Neural progenitor cell (in vitro differentiated cells): Measurements from ENCODE around the gene EYS. TPM values are rescaled to one million over a fixed set of nuclear protein-coding genes. Genes with fewer than 3 reads are reported as not detected.

ENCODE experiments used
- DNase-seq: peaks from one replicate; pipeline ENCODE4 v3.0.0-alpha.2; 2016; ENCODE audit warnings: low spot score
- H2AFZ ChIP-seq: fragments of 200-600 bp; sonication (generic); replicated peaks from 2 replicates; pipeline ENCODE4 v1.6.1; 2016; ENCODE audit warnings: antibody characterized with exemption
- H3F3A ChIP-seq: fragments of 200-600 bp; sonication (generic); 2 replicates; pipeline ENCODE4 v1.6.1; 2016; ENCODE audit warnings: antibody characterized with exemption, low read depth
- H3K27ac ChIP-seq: fragments of 200-600 bp; sonication (generic); 2 replicates; pipeline ENCODE4 v1.5.1; 2016; ENCODE audit warnings: mild to moderate bottlenecking
- H3K27me3 ChIP-seq: fragments of 200-600 bp; sonication (generic); 2 replicates; pipeline ENCODE4 v1.6.1; 2016; ENCODE audit warnings: mild to moderate bottlenecking, moderate library complexity
- H3K36me3 ChIP-seq: fragments of 200-600 bp; sonication (generic); 2 replicates; pipeline ENCODE4 v1.5.1; 2016
- H3K4me1 ChIP-seq: fragments of 200-600 bp; sonication (generic); 2 replicates; pipeline ENCODE4 v1.6.1; 2016; ENCODE audit warnings: mixed run types
- H3K4me2 ChIP-seq: fragments of 200-600 bp; sonication (generic); 2 replicates; pipeline ENCODE4 v1.6.1; 2016
- H3K4me3 ChIP-seq: fragments of 200-600 bp; sonication (generic); 2 replicates; pipeline ENCODE4 v1.5.1; 2016
- H3K79me2 ChIP-seq: fragments of 200-600 bp; sonication (generic); 2 replicates; pipeline ENCODE4 v1.6.1; 2016; ENCODE audit warnings: low read depth
- H3K9ac ChIP-seq: fragments of 200-600 bp; sonication (generic); 2 replicates; pipeline ENCODE4 v1.6.1; 2016
- H3K9me3 ChIP-seq: fragments of 200-600 bp; sonication (generic); 2 replicates; pipeline ENCODE4 v1.5.1; 2016; ENCODE audit warnings: low read depth
- H4K20me1 ChIP-seq: fragments of 200-600 bp; sonication (generic); 2 replicates; pipeline ENCODE4 v1.6.1; 2016; ENCODE audit warnings: low read depth
- H3K27ac Mint-ChIP-seq: 3 replicates; pipeline ENCODE4 v1.8.0; 2021; ENCODE audit warnings: mixed read lengths
- H3K27me3 Mint-ChIP-seq: 2 replicates; pipeline ENCODE4 v1.8.0; 2022; ENCODE audit warnings: low read depth, mild to moderate bottlenecking, inconsistent platforms, moderate library complexity, mixed read lengths; ENCODE audit not compliant: insufficient read depth
- H3K36me3 Mint-ChIP-seq: 3 replicates; pipeline ENCODE4 v1.8.0; 2021; ENCODE audit warnings: mixed read lengths
- H3K4me1 Mint-ChIP-seq: 3 replicates; pipeline ENCODE4 v1.8.0; 2021; ENCODE audit warnings: mixed read lengths
- H3K4me3 Mint-ChIP-seq: 3 replicates; pipeline ENCODE4 v1.8.0; 2021; ENCODE audit warnings: mild to moderate bottlenecking, moderate library complexity, mixed read lengths
- H3K9me3 Mint-ChIP-seq: 3 replicates; pipeline ENCODE4 v1.8.0; 2020; ENCODE audit warnings: mixed read lengths
- CTCF ChIP-seq: fragments of 200-600 bp; sonication (generic); IDR thresholded peaks from 2 replicates; pipeline ENCODE4 v1.5.1; 2017; ENCODE audit warnings: antibody characterized with exemption, mild to moderate bottlenecking
- EZH2 ChIP-seq: fragments of 200-600 bp; sonication (generic); IDR thresholded peaks from 2 replicates; pipeline ENCODE4 v1.6.1; 2017; ENCODE audit warnings: antibody characterized with exemption, mild to moderate bottlenecking, moderate library complexity
- EZH2phosphoT487 ChIP-seq: fragments of 200-600 bp; sonication (generic); IDR thresholded peaks from 2 replicates; pipeline ENCODE4 v1.6.1; 2017; ENCODE audit warnings: antibody characterized with exemption
- total RNA-seq: library from RNA; depleted of rRNA; stranded (reverse); fragments of >200 nt; gene quantifications from 2 replicates; pipeline ENCODE4 v1.2.3, GENCODE V29; 2015; ENCODE audit warnings: low replicate concordance

Gene EYS
- total RNA-seq, 1 donor from 2014 or later, result not detected

GRCh38 chr6:64712606-64713005, 994.4 kb downstream of the EYS start:
- H3K4me1 ChIP-seq, result peaks cover 5% of the 10 kb centered on the region
- H3K4me2 ChIP-seq, result no peak overlapping the region
- H3K36me3 ChIP-seq, result no peaks in the 10 kb centered on the region
- no peak overlapping the region for H2AFZ ChIP-seq
- no peaks in the 10 kb centered on the region for H4K20me1 ChIP-seq
- H3K36me3 Mint-ChIP-seq, result no peaks in the 10 kb centered on the region
- H3K9me3 ChIP-seq, result no peaks in the 10 kb centered on the region
- H3K27ac ChIP-seq, result no peak overlapping the region
- H3K4me3 ChIP-seq, result no peak overlapping the region
- H3K4me1 Mint-ChIP-seq, result peaks cover 9% of the 10 kb centered on the region
- no peak overlapping the region for H3K4me3 Mint-ChIP-seq
- no peak for DNase-seq
- no peaks in the 10 kb centered on the region for H3F3A ChIP-seq
- no peaks in the 10 kb centered on the region for H3K79me2 ChIP-seq
- H3K9ac ChIP-seq, result no peak overlapping the region
- no peaks in the 10 kb centered on the region for H3K27me3 ChIP-seq
- no peaks in the 10 kb centered on the region for H3K9me3 Mint-ChIP-seq
- no peak overlapping the region for H3K27ac Mint-ChIP-seq
- no peaks in the 10 kb centered on the region for H3K27me3 Mint-ChIP-seq
- TF ChIP-seq EZH2 (no peak), EZH2phosphoT487 (no peak), CTCF (no peak)

GRCh38 chr6:64703922-64704321, 1003.1 kb downstream of the EYS start:
- H3K27me3 Mint-ChIP-seq, result no peaks in the 10 kb centered on the region
- Histone ChIP-seq H3K79me2 (no peaks in the 10 kb centered on the region), H2AFZ (no peak overlapping the region), H3K9me3 (no peaks in the 10 kb centered on the region), H3K4me1 (no peaks in the 10 kb centered on the region), H3K4me3 (no peak overlapping the region), H3K9ac (no peak overlapping the region), H3K27ac (no peak overlapping the region), H3K36me3 (no peaks in the 10 kb centered on the region), H3F3A (no peaks in the 10 kb centered on the region), H4K20me1 (no peaks in the 10 kb centered on the region), H3K27me3 (no peaks in the 10 kb centered on the region), H3K4me2 (no peak overlapping the region)
- peaks cover 3% of the 10 kb centered on the region for H3K9me3 Mint-ChIP-seq
- no peak overlapping the region for H3K4me3 Mint-ChIP-seq
- TF ChIP-seq EZH2 (no peak), CTCF (no peak), EZH2phosphoT487 (no peak)
- H3K4me1 Mint-ChIP-seq, result no peaks in the 10 kb centered on the region
- no peak for DNase-seq
- no peaks in the 10 kb centered on the region for H3K36me3 Mint-ChIP-seq
- H3K27ac Mint-ChIP-seq, result no peak overlapping the region

DNA sequence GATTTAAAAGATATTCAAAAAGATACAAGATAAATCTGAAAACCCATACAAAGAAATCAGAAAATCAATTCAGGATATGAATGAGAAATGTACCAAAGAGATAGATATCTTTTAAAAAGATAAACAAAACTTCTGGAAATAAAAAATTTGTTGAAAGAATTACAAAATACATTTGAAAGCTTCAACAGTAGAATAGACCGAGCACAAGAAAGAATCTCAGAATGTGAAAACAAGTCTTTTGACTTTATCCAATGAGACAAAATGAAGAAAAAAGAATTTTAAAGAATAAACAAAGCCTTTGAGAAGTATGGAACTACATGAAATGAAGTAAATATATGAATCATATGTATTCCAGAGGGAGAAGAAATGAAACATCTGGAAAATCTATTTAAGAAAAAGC, 1011.0 kb downstream of the EYS start:
- H3K4me1 Mint-ChIP-seq, result no peaks in the 10 kb centered on the region
- no peak overlapping the region for H3K27ac ChIP-seq
- H3K9me3 ChIP-seq, result no peaks in the 10 kb centered on the region
- no peaks in the 10 kb centered on the region for H3K36me3 Mint-ChIP-seq
- H3F3A ChIP-seq, result no peaks in the 10 kb centered on the region
- H3K4me3 Mint-ChIP-seq, result no peak overlapping the region
- H3K4me1 ChIP-seq, result no peaks in the 10 kb centered on the region
- no peak overlapping the region for H3K4me2 ChIP-seq
- H3K36me3 ChIP-seq, result peaks cover 3% of the 10 kb centered on the region
- no peaks in the 10 kb centered on the region for H4K20me1 ChIP-seq
- TF ChIP-seq CTCF (no peak), EZH2phosphoT487 (no peak), EZH2 (no peak)
- no peak overlapping the region for H3K4me3 ChIP-seq
- no peak overlapping the region for H3K9ac ChIP-seq
- H3K27me3 Mint-ChIP-seq, result no peaks in the 10 kb centered on the region
- H3K9me3 Mint-ChIP-seq, result peaks cover 14% of the 10 kb centered on the region
- DNase-seq, result no peak
- H3K79me2 ChIP-seq, result no peaks in the 10 kb centered on the region
- H2AFZ ChIP-seq, result no peak overlapping the region
- H3K27ac Mint-ChIP-seq, result no peak overlapping the region
- no peaks in the 10 kb centered on the region for H3K27me3 ChIP-seq

GRCh38 chr6:64694356-64694755, 1012.7 kb downstream of the EYS start:
- no peaks in the 10 kb centered on the region for H3F3A ChIP-seq
- no peaks in the 10 kb centered on the region for H3K9me3 ChIP-seq
- H3K4me1 Mint-ChIP-seq, result no peaks in the 10 kb centered on the region
- H4K20me1 ChIP-seq, result no peaks in the 10 kb centered on the region
- H3K36me3 Mint-ChIP-seq, result no peaks in the 10 kb centered on the region
- no peak overlapping the region for H3K4me2 ChIP-seq
- H2AFZ ChIP-seq, result no peak overlapping the region
- no peaks in the 10 kb centered on the region for H3K79me2 ChIP-seq
- peak; percentile 8 for DNase-seq
- no peak for TF ChIP-seq CTCF
- TF ChIP-seq EZH2, result no peak
- TF ChIP-seq EZH2phosphoT487, result no peak
- H3K9me3 Mint-ChIP-seq, result peaks cover 14% of the 10 kb centered on the region
- H3K4me3 Mint-ChIP-seq, result no peak overlapping the region
- H3K36me3 ChIP-seq, result peaks cover 3% of the 10 kb centered on the region
- no peaks in the 10 kb centered on the region for H3K4me1 ChIP-seq
- no peak overlapping the region for H3K27ac Mint-ChIP-seq
- H3K27ac ChIP-seq, result no peak overlapping the region
- H3K9ac ChIP-seq, result no peak overlapping the region
- H3K27me3 ChIP-seq, result no peaks in the 10 kb centered on the region
- no peak overlapping the region for H3K4me3 ChIP-seq
- H3K27me3 Mint-ChIP-seq, result no peaks in the 10 kb centered on the region
